Rectal smooth muscle tissue (tissue), 1 donor: ENCODE measurements around the gene QPRT.
A peak's percentile ranks its signal among the peaks of the same experiment; 100 is the strongest.
"Not testable (repeated sequence)": the region's sequence is repeated elsewhere in the genome, so short reads cannot be mapped to it uniquely, and the experiment has no call there.

ENCODE experiments used
- H3K27ac ChIP-seq: one replicate; pipeline ENCODE4 v1.7.0; 2013; ENCODE audit warnings: low read depth, low read length, inconsistent platforms
- H3K27me3 ChIP-seq: one replicate; pipeline ENCODE4 v1.7.0; 2013; ENCODE audit warnings: low read length; ENCODE audit not compliant: control insufficient read depth, insufficient read depth
- H3K36me3 ChIP-seq: one replicate; pipeline ENCODE4 v1.7.0; 2013; ENCODE audit warnings: low read length; ENCODE audit not compliant: control insufficient read depth, insufficient read depth
- H3K4me1 ChIP-seq: one replicate; pipeline ENCODE4 v1.7.0; 2013; ENCODE audit warnings: low read length; ENCODE audit not compliant: control insufficient read depth, insufficient read depth
- H3K4me3 ChIP-seq: one replicate; pipeline ENCODE4 v1.7.0; 2013; ENCODE audit warnings: low read length
- H3K9ac ChIP-seq: one replicate; pipeline ENCODE4 v1.7.0; 2013; ENCODE audit warnings: low read length

Gene QPRT

DNA sequence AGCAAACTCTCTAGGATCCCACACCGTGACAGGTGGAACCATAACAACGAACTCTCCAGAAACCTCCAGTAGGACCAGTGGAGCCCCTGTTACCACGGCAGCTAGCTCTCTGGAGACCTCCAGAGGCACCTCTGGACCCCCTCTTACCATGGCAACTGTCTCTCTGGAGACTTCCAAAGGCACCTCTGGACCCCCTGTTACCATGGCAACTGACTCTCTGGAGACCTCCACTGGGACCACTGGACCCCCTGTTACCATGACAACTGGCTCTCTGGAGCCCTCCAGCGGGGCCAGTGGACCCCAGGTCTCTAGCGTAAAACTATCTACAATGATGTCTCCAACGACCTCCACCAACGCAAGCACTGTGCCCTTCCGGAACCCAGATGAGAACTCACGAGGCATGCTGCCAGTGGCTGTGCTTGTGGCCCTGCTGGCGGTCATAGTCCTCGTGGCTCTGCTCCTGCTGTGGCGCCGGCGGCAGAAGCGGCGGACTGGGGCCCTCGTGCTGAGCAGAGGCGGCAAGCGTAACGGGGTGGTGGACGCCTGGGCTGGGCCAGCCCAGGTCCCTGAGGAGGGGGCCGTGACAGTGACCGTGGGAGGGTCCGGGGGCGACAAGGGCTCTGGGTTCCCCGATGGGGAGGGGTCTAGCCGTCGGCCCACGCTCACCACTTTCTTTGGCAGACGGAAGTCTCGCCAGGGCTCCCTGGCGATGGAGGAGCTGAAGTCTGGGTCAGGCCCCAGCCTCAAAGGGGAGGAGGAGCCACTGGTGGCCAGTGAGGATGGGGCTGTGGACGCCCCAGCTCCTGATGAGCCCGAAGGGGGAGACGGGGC is 14.7 kb upstream of the QPRT start:
- H3K9ac ChIP-seq = no peak overlapping the region
- H3K36me3 ChIP-seq = no peaks in the 10 kb centered on the region
- H3K4me1 ChIP-seq = no peaks in the 10 kb centered on the region
- H3K27ac ChIP-seq = no peak overlapping the region
- H3K4me3 ChIP-seq = peak overlapping the region; percentile 49
- no peaks in the 10 kb centered on the region for H3K27me3 ChIP-seq

DNA sequence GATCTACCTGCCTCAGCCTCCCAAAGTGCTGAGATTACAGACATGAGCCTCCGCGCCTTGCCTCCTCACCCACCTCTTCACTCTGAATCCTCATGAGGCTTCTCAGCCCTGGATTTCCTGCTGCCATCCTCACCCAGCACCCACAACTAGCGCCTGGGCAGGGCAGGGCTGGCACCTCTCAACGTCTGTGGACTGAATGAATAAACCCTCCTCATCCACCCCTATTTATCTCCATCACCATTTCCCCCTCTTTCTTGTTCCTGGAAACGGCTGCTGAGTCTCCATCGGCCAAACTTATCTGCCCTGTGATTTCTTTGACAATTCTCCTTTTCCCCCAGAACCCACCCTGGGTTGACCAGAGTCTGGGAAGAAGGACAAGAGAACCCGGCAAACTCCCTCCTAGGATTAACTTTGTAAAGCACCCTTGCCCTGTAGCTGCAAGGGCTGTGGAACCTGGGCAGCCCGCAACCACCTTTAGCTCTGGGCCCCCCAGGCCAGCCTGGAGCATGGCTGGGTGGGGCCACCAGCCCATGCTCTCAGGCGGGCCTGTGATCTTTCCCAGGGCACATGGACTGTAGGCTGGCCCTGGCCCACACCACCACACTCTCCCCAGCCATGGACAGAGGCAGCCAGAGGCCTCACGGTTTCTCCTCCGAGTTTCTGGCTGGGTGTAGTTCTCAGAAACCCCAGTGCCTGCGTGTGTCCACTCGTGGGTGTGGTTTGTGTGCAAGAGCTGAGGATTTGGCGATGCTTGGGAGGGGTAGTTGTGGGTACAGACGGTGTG is 13.5 kb upstream of the QPRT start:
- H3K9ac ChIP-seq = no peak overlapping the region
- no peak overlapping the region for H3K27ac ChIP-seq
- H3K4me1 ChIP-seq = no peaks in the 10 kb centered on the region
- H3K4me3 ChIP-seq = peak overlapping the region; percentile 18
- no peaks in the 10 kb centered on the region for H3K27me3 ChIP-seq
- no peaks in the 10 kb centered on the region for H3K36me3 ChIP-seq

DNA sequence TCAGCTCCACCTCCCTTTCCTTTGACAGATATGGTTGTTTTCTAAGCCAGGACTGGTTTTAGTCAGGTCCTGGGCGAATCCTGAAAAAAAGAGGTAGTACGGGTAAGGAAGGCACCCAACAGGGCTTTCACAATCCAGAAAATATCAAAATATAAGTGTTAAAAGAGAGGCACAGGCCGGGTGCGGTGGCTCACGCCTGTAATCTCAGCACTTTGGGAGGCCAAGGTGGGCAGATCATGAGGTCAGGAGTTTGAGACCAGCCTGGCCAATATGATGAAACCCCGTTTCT is 11.7 kb upstream of the QPRT start:
- not testable (repeated sequence) for H3K9ac ChIP-seq, H3K4me1 ChIP-seq, H3K27ac ChIP-seq, H3K4me3 ChIP-seq, H3K27me3 ChIP-seq, H3K36me3 ChIP-seq

DNA sequence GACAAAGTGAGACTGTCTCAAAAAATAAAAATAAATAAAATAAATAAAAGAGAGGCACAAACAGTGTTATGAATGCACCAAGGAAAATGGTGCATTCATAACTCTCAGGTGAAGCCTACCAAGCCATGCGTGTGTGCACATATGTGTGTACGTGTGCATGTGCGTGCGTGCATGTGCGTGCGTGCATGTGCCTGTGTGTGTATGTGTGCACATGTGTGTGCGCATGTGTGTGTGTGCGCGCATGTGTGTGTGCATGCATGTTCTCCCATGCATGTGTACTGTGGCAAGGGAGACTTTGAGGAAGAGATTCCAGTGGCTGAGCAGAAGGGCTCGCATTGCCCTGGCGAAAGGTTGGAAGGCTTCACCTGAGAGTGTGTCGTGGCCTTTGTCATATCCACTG is 11.2 kb upstream of the QPRT start:
- Histone ChIP-seq H3K4me1 (no peaks in the 10 kb centered on the region), H3K27ac (no peak overlapping the region), H3K4me3 (no peak overlapping the region), H3K27me3 (no peaks in the 10 kb centered on the region), H3K9ac (no peak overlapping the region), H3K36me3 (no peaks in the 10 kb centered on the region)

DNA sequence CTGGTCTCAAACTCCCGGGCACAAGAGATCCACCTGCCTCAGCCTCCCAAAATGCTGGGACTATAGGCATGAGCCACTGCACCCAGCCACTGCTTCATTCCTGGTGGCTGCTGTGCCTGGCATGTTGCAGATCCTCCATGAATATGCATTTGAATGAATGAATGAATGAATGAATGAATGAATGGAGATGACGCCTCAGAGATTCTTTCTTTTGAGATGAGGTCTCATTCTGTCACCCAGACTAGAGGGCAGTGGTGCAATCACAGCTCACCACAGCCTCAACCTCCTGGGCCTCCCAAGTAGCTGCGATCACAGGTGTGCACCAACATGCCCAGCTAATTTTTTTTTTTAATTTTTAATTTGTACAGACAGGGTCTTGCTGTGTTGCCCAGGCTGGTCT is 10.7 kb upstream of the QPRT start:
- H3K27ac ChIP-seq = no peak overlapping the region
- H3K4me3 ChIP-seq = no peak overlapping the region
- H3K27me3 ChIP-seq = no peaks in the 10 kb centered on the region
- no peaks in the 10 kb centered on the region for H3K4me1 ChIP-seq
- H3K36me3 ChIP-seq = no peaks in the 10 kb centered on the region
- no peak overlapping the region for H3K9ac ChIP-seq

DNA sequence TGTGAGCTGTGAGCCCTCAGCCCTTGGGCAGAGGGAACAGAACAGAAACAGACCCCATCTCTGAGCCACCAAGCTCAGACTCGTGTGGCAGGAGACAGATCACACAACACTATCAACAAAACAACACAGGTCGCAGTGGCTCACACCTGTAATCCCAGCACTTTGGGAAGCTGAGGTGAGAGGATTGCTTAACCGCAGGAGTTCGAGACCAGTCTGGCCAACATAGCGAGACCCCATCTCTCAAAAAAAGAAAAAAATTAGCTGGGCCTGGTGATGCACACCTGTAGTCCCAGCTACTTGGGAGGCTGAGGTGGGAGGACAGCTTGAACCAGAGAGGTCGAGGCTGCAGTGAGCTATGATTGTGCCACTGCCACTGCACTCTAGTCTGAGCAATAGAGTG is 5.5 kb upstream of the QPRT start:
- Histone ChIP-seq H3K4me1 (no peaks in the 10 kb centered on the region), H3K9ac (no peak overlapping the region), H3K36me3 (no peaks in the 10 kb centered on the region), H3K4me3 (no peak overlapping the region), H3K27me3 (no peaks in the 10 kb centered on the region), H3K27ac (no peak overlapping the region)

DNA sequence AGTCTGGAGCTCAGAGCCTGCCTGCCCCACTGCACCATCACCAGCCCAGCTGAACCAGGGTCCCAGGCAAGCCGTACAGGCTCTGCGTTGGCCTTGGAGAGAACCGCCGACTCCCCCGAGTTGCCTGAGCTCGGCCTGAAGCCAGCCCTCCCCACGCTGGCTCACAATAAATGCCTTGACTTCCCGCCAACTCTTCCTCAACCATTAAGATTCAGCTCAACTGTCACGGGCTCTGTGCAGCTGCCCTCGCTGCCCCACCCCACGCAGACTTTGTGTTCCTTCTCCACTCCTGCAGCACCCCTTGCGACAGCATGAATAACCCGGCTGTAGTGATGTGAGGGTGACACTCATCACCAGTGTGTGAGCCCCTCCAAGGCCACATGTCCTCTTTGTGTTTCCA is 4.8 kb upstream of the QPRT start:
- Histone ChIP-seq H3K4me1 (no peaks in the 10 kb centered on the region), H3K9ac (no peak overlapping the region), H3K36me3 (no peaks in the 10 kb centered on the region), H3K27ac (no peak overlapping the region), H3K4me3 (no peak overlapping the region), H3K27me3 (no peaks in the 10 kb centered on the region)

DNA sequence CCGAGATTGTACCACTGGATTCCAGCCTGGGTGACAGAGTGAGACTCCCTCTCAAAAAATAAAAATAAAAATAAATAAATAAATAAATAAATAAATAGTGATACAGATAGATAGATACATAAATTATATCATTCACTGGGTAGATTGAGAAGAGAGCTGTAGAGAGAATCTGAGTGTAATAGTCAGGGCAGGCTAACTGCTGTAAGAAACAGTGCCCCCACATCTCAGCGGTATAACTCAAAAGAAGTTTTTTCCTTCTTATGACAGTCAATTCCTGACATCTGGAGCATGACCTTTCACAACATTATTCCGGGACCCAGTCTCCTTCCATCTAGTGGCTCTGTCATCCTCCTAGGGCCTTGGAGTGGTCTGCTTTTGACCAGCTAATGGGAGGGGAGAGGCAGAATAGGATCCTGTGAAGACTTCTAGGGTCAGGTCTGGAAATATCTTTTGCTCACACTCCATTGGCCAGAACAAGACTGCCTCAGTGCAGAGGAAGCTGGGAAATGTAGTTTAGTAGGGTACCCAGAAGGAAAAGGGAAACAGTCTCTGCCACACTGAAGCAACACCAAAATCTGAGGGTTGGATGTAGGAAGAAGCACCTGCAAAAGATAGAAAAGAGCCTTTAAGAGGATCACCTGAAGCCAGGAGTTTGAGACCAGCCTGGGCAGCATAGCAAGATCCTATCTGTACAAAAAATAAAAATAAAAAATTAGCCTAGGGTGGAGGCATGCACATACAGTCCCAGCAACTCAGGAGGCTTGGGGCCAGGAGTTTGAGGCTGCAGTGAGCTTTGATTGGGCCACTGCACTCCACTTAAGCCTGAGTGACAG is 3.0 kb upstream of the QPRT start:
- H3K9ac ChIP-seq = no peak overlapping the region
- no peaks in the 10 kb centered on the region for H3K4me1 ChIP-seq
- no peak overlapping the region for H3K27ac ChIP-seq
- no peaks in the 10 kb centered on the region for H3K36me3 ChIP-seq
- no peak overlapping the region for H3K4me3 ChIP-seq
- H3K27me3 ChIP-seq = no peaks in the 10 kb centered on the region

DNA sequence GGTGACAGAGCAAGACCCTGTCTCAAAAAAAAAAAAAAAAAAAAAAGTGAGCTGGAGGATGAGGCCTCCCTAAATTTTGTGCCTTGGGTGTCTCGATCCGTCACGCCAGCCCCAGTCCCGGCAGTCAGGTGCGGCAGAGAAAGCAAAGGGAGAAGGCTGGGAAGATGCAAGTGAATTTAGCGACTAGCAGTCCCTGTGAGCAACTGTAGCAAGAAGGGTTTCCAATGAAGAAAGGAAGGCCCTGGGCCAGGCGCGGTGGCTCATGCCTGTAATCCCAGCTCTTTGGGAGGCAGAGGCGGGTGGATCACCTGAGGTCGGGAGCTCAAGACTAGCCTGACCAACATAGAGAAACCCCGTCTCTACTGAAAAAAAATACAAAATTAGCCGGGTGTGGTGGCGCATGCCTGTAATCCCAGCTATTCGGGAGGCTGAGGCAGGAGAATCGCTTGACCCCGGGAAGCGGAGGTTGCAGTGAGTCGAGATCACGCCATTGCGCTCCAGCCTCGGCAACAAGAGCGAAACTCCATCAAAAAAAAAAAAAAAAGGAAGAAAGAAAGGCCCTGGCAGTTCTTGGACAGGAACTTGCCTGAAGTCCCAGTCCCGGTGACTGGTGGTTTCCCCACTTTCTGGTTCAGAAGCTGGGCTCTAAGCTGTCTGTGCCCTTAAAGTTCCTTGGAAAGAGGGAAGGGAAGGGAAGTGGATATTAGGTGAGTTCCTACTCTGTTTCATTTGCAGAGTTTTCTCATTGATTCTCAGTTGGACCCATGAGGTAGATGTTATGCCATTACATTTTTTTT is 1.8 kb upstream of the QPRT start:
- Histone ChIP-seq H3K27ac (no peak overlapping the region), H3K4me1 (no peaks in the 10 kb centered on the region)

DNA sequence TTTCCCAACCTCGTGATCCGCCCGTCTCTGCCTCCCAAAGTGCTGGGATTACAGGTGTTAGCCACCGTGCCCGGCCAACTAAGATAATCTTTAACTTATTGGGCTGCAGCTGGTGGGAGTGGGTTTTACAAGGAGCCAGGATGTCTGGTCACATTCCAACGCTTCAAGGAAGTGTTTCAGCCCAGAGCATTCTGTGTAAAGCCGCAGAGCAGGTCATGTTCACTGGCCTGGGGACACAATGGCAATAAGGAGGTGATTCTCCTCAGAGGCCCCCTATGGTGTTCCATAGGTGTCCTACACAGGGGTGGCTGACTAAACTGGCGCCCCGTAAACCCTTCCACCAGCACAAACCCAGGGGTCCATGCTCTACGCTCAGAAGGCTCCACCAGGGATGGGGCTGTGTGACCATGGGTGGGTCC is 1.2 kb downstream of the QPRT start:
- no peak overlapping the region for H3K9ac ChIP-seq
- no peak overlapping the region for H3K4me3 ChIP-seq
- no peak overlapping the region for H3K27ac ChIP-seq
- H3K4me1 ChIP-seq = no peaks in the 10 kb centered on the region
- H3K36me3 ChIP-seq = no peaks in the 10 kb centered on the region
- no peaks in the 10 kb centered on the region for H3K27me3 ChIP-seq

More for the DNA sequence above, 1.8 kb upstream of the QPRT start:
- H3K4me3 ChIP-seq = no peak overlapping the region
- no peaks in the 10 kb centered on the region for H3K36me3 ChIP-seq
- no peak overlapping the region for H3K9ac ChIP-seq
- H3K27me3 ChIP-seq = no peaks in the 10 kb centered on the region

DNA sequence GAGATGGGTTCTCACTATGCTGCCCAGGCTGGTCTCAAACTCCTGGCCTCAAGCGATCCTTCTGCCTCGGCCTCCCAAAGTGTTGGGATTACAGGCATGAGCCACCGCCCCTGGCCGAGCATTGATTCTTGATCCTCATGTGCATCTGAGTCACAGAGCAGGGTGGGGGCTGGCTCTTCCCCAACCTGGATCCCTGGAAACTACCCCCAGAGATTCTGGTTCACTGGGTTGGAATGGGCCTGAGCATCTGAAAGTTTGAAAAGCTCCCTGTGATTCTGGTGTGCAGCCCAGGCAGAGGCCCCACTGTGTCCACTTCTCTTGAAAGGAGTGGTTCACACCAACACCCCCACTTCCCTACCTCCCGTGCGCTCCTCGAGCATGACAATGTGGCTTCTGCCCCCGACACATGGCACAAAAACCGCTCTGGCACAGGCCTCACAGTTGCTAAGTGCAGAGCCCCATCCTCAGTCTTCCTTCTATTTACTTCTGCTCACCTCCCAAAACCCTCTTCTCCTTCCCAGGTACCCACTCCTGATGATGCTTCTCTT is 4.6 kb downstream of the QPRT start:
- no peak overlapping the region for H3K9ac ChIP-seq
- H3K4me3 ChIP-seq = no peak overlapping the region
- H3K27me3 ChIP-seq = no peaks in the 10 kb centered on the region
- H3K4me1 ChIP-seq = no peaks in the 10 kb centered on the region
- H3K36me3 ChIP-seq = no peaks in the 10 kb centered on the region
- no peak overlapping the region for H3K27ac ChIP-seq

DNA sequence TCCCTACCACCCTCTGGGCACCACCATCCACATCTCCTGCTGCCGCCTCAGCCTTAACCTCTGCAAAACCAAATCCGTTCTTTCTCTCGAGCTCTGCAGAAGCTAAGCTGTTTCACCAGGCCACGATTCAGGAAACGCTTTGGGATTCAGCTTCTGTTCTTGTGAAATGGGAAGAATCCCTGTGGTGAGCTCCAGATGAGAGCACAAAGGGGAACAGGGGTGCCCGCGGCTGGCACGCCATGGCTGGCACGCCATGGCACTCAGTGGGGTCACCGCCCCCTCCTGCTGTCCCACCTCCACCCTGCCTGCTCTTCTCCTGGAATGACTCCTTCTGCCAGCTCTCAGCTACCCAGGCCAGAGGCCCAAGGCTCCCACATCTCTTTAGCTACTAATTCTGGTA is 5.7 kb downstream of the QPRT start:
- no peaks in the 10 kb centered on the region for H3K4me1 ChIP-seq
- H3K9ac ChIP-seq = no peak overlapping the region
- H3K4me3 ChIP-seq = no peak overlapping the region
- no peaks in the 10 kb centered on the region for H3K27me3 ChIP-seq
- no peak overlapping the region for H3K27ac ChIP-seq
- H3K36me3 ChIP-seq = no peaks in the 10 kb centered on the region
